ENCODE data around the gene ZNF691. TPM values are rescaled to one million over a fixed set of nuclear protein-coding genes. Genes with fewer than 3 reads are reported as not detected.

Gene ZNF691
- polyA plus RNA-seq, 1 experiment: 5.6 TPM

DNA sequence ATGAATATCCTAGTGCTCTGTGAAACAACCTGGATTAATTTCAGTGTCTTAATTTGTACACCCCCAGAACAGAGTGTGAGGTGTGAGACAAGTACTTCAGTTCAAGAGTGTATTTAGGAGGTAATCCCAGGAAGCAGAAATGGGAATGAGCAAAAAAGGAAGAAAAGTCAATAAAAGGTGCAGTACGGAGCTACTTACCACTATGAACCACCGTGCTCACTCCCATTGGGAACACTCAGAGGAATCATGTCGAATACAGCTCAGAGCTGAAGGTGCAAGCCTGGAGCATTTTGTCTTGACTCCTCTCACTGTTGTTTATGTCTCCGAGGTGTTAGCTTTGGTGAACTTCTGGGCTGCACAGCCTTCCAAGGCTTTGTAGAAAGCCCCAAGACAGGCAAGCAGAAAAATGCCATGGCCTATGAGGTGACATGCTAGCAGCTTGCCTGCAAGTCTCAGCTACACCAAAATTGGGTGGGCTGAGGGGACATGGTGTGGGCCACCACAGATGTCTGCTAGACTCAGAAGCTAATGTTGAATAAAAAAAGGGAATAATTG is 21.9 kb upstream of the ZNF691 start:
- TF ChIP-seq, protein P1, sequence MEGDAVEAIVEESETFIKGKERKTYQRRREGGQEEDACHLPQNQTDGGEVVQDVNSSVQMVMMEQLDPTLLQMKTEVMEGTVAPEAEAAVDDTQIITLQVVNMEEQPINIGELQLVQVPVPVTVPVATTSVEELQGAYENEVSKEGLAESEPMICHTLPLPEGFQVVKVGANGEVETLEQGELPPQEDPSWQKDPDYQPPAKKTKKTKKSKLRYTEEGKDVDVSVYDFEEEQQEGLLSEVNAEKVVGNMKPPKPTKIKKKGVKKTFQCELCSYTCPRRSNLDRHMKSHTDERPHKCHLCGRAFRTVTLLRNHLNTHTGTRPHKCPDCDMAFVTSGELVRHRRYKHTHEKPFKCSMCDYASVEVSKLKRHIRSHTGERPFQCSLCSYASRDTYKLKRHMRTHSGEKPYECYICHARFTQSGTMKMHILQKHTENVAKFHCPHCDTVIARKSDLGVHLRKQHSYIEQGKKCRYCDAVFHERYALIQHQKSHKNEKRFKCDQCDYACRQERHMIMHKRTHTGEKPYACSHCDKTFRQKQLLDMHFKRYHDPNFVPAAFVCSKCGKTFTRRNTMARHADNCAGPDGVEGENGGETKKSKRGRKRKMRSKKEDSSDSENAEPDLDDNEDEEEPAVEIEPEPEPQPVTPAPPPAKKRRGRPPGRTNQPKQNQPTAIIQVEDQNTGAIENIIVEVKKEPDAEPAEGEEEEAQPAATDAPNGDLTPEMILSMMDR (IDR thresholded peaks at IDR 0.05; ENCODE audit: insufficient read depth, low read depth, low read length): no peak
- no peak for DNase-seq (ENCODE audit: low read depth)
- no peaks in the 10 kb centered on the region for H3K27me3 ChIP-seq (ENCODE audit: control insufficient read depth, insufficient read depth, low read length)
- H3K4me3 ChIP-seq (ENCODE audit: low read depth, low read length): no peak overlapping the region
- ChIA-PET CTCF (interaction anchor here (0.8 to 1.1 kb wide), 2 partner anchors 10 to 98 kb away, joined by 3 read pairs; no protein-coding TSS in a partner anchor), POLR2A (no interaction called here)
- no peaks in the 10 kb centered on the region for H3K36me3 ChIP-seq (ENCODE audit: control insufficient read depth, insufficient read depth, low read length)

DNA sequence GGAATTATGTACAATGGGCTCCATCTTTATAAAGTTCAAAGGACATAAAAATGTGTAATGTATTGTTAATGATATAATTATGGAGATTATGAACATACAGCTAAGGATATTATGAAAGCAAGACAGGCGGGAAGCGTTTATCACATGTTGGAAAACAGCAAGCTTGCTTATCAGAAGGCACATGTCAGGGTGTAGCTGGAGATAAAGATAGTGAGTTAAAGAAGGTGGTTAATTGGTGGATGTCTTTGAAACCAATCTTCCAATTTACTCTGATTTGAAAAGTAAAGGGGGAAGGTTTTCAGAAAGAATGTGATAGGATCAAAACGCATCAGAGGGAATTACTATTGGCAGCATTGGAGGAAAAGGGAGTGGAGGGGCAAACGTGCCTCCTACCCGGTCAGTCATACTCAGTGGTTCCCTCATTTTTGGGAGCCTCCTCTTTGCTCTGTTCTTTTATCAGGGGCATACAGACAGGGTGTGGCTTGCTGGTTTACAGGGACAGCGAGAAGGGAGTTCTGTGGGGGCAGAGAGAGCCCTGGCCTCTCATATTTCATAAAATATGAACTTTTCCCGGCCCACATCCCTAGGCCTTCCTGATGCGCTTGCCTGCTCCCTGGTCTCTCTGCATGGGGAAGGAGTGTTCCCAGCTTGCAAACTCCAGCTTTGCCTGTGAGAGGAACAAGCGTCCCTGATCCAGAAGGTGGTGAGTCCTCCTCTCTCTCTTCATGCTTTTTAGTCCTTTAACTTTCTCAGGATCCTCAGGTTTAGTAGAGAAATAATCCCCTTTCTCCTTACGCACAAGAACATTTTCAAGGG is 21.2 kb upstream of the ZNF691 start:
- TF ChIP-seq, protein P1 (IDR thresholded peaks at IDR 0.05; ENCODE audit: insufficient read depth, low read depth, low read length): no peak
- CTCF ChIA-PET: interaction anchor here (0.8 to 1.1 kb wide), 2 partner anchors 9 to 97 kb away, joined by 3 read pairs; no protein-coding TSS in a partner anchor
- H3K4me3 ChIP-seq (ENCODE audit: low read depth, low read length): no peak overlapping the region
- no peak for DNase-seq (ENCODE audit: low read depth)
- peaks cover 2% of the 10 kb centered on the region for H3K36me3 ChIP-seq (ENCODE audit: control insufficient read depth, insufficient read depth, low read length)
- POLR2A ChIA-PET: no interaction called here
- no peaks in the 10 kb centered on the region for H3K27me3 ChIP-seq (ENCODE audit: control insufficient read depth, insufficient read depth, low read length)

DNA sequence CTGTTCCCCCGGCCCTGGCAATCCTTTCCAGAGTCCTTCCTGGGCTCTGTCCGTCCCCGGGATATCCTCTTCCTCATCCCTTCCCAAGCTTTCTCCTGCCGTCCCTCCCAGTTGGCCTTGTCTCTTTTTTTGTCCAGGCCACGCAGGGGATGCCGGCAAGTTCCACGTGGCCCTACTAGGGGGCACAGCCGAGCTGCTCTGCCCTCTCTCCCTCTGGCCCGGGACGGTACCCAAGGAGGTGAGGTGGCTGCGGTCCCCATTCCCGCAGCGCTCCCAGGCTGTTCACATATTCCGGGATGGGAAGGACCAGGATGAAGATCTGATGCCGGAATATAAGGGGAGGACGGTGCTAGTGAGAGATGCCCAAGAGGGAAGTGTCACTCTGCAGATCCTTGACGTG is 15.8 kb upstream of the ZNF691 start:
- POLR2A ChIA-PET: no interaction called here
- CTCF ChIA-PET: interaction anchor here (1.0 to 1.6 kb wide), 3 partner anchors 10 to 83 kb away, joined by 3 to 4 read pairs (median 3); no protein-coding TSS in a partner anchor
- H3K4me3 ChIP-seq (ENCODE audit: low read depth, low read length): no peak overlapping the region
- H3K36me3 ChIP-seq (ENCODE audit: control insufficient read depth, insufficient read depth, low read length): peaks cover 8% of the 10 kb centered on the region
- TF ChIP-seq, protein P1 (IDR thresholded peaks at IDR 0.05; ENCODE audit: insufficient read depth, low read depth, low read length): no peak
- H3K27me3 ChIP-seq (ENCODE audit: control insufficient read depth, insufficient read depth, low read length): no peaks in the 10 kb centered on the region
- DNase-seq (ENCODE audit: low read depth): no peak

DNA sequence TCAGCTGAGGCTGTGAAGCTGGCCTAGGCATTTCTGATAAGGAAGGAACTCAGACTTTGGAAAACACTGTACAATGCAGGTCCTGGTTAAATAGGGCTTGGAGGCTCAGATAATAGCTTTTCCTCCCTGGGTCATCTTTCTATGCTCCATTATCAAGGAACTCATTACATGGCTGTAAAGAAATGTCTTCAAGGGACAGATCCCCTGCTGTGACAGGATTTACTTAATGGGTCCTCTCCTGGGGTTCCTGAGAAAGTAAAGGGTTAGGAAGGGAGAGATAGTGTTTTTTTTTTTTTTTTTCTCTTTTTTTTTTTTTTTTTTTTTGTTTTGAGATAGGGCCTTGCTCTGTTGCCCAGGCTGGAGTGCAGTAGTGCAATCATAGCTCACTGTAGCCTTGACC is 15.1 kb upstream of the ZNF691 start:
- CTCF ChIA-PET: interaction anchor here (0.6 to 1.4 kb wide), 3 partner anchors 27 to 82 kb away, joined by 3 read pairs; no protein-coding TSS in a partner anchor
- POLR2A ChIA-PET: no interaction called here
- Histone ChIP-seq H3K27me3 (ENCODE audit: control insufficient read depth, insufficient read depth, low read length) (no peaks in the 10 kb centered on the region), H3K36me3 (ENCODE audit: control insufficient read depth, insufficient read depth, low read length) (peaks cover 8% of the 10 kb centered on the region), H3K4me3 (ENCODE audit: low read depth, low read length) (no peak overlapping the region)
- TF ChIP-seq, protein P1 (IDR thresholded peaks at IDR 0.05; ENCODE audit: insufficient read depth, low read depth, low read length): no peak
- no peak for DNase-seq (ENCODE audit: low read depth)

DNA sequence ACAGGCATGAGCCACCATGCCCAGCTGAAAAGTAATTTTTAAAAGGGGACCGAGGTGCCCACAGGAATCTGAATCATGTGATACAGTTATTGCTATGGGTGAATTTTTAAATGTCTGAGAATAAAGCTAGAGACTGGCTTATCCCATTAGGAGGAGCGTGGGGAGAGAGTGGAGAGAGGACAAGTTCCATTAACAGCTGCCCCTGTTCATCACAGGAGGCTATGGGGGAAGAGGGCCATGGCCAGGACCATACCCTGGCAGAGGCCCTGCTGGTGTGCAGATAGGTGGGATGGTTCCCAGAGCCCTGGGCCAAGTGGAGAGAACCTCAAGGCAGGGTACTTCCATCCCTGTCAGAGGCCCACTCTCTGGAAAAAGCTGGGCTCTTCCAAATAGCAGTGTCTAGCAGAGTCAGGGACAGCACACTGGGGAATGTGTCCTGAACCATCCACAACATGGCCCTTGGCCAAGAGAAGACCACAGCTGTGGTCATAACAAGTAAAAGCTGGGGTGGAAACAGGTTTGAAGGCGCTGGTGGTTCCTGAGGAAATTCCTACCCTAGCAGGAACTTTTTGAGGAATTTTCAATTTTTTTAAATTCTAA is 13.7 kb upstream of the ZNF691 start:
- no peak overlapping the region for H3K4me3 ChIP-seq (ENCODE audit: low read depth, low read length)
- CTCF ChIA-PET: interaction anchor here (0.9 kb wide), 1 partner anchor 241 kb away, joined by 3 read pairs; no protein-coding TSS in a partner anchor
- peaks cover 8% of the 10 kb centered on the region for H3K36me3 ChIP-seq (ENCODE audit: control insufficient read depth, insufficient read depth, low read length)
- no peaks in the 10 kb centered on the region for H3K27me3 ChIP-seq (ENCODE audit: control insufficient read depth, insufficient read depth, low read length)
- POLR2A ChIA-PET: no interaction called here
- TF ChIP-seq, protein P1 (IDR thresholded peaks at IDR 0.05; ENCODE audit: insufficient read depth, low read depth, low read length): no peak
- no peak for DNase-seq (ENCODE audit: low read depth)

Measured in BJ (cell line).